Astrocyte (in vitro differentiated cells and primary cell): ENCODE data around the gene ACAT2.

Source experiments
- CTCF ChIP-seq: IDR thresholded peaks from 2 replicates; pipeline ENCODE4 v1.5.1; 2011; ENCODE audit warnings: low read depth, mild to moderate bottlenecking, inconsistent platforms, low read length, moderate library complexity; ENCODE audit not compliant: insufficient read depth
- EZH2 ChIP-seq: IDR thresholded peaks from 2 replicates; pipeline ENCODE4 v1.6.1; 2012; ENCODE audit warnings: mild to moderate bottlenecking, low read length, inconsistent platforms; ENCODE audit not compliant: insufficient read depth

GRCh38 chr6:159769470-159769869 is 7.6 kb downstream of the ACAT2 start:
- TF ChIP-seq CTCF (no peak), EZH2 (no peak)
